Upper lobe of left lung (tissue), 4 donors: Measurements from ENCODE around the gene G2E3.

Experiments
- EP300 ChIP-seq, 4 donors: sonication (generic); formaldehyde crosslinking; IDR thresholded peaks; one replicate each; pipeline ENCODE4 v1.5.1; 2017; ENCODE audit warnings: antibody characterized with exemption in 4 of 4, control low read depth in 2 of 4
- POLR2A ChIP-seq, 4 donors: fragments of 450-650 bp; IDR thresholded peaks; one replicate each; pipeline ENCODE4 v1.5.1; 2016 to 2017; ENCODE audit warnings: antibody characterized with exemption in 4 of 4, mild to moderate bottlenecking in 2 of 4
- POLR2AphosphoS5 ChIP-seq, 2 donors: sonication (generic); formaldehyde crosslinking; IDR thresholded peaks; one replicate each; pipeline ENCODE4 v1.5.1; 2017; ENCODE audit warnings: antibody characterized with exemption in 2 of 2
- TF ChIP-seq, protein P1 (sequence below), 6 experiments: fragments of 450-650 bp in 4 of 6; fragments of 200-600 bp in 2 of 6; sonication (generic) in 2 of 6; IDR thresholded peaks; one replicate each; pipeline ENCODE4 v1.5.1; 2016 to 2019; ENCODE audit warnings: antibody characterized with exemption in 6 of 6

DNA sequence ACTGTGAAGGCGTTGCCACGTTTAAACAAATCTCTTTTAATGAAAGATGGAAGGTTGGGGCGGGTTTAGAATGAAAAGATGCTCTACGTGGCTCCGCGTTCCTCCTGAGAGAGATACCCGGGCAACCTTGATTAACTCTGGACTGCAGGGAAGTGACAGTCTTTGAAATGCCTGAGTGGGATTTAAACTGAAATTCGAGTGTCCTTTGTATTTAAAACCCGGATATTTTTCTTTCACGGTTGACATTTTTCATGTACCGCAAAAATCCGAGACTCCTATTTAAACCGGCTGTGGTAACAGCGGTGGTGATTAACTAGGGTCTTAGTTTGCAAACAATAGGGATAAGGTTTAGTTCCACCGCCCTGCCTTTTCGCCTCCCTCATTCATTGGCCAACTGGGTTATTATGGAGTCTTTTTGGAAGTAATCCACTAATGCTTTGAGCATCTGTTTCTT lies 707 bp downstream of the G2E3 start:
- TF ChIP-seq, protein P1, sequence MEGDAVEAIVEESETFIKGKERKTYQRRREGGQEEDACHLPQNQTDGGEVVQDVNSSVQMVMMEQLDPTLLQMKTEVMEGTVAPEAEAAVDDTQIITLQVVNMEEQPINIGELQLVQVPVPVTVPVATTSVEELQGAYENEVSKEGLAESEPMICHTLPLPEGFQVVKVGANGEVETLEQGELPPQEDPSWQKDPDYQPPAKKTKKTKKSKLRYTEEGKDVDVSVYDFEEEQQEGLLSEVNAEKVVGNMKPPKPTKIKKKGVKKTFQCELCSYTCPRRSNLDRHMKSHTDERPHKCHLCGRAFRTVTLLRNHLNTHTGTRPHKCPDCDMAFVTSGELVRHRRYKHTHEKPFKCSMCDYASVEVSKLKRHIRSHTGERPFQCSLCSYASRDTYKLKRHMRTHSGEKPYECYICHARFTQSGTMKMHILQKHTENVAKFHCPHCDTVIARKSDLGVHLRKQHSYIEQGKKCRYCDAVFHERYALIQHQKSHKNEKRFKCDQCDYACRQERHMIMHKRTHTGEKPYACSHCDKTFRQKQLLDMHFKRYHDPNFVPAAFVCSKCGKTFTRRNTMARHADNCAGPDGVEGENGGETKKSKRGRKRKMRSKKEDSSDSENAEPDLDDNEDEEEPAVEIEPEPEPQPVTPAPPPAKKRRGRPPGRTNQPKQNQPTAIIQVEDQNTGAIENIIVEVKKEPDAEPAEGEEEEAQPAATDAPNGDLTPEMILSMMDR (IDR thresholded peaks at IDR 0.05) = no peak
- TF ChIP-seq POLR2A (IDR thresholded peaks at IDR 0.05) (no peak), POLR2AphosphoS5 (IDR thresholded peaks at IDR 0.05) (no peak), EP300 (IDR thresholded peaks at IDR 0.05) (no peak)
